ENCODE results near the gene SLC6A13. TPM values are rescaled to one million over a fixed set of nuclear protein-coding genes. Genes with fewer than 3 reads are reported as not detected.

The SLC6A13 gene
- polyA plus RNA-seq, 4 donors, result 46.3 to 58.2 (median 48.7) TPM

Other genes starting within 250 kb of the SLC6A13 start
- 10 to 100 TPM in 1 of 4 donors, 1 to 10 TPM in 3; 5.8 to 11.6 (median 7.8) TPM for gene IQSEC3, start 196.1 kb downstream of the SLC6A13 start, polyA plus RNA-seq (ENCODE audit: insufficient read length in 4 of 4)
- 10 to 100 TPM; 14.0 to 18.5 (median 15.3) TPM for gene SLC6A12, start 48.7 kb downstream of the SLC6A13 start, polyA plus RNA-seq (ENCODE audit: insufficient read length in 4 of 4)
- gene KDM5A, start 126.5 kb upstream of the SLC6A13 start, polyA plus RNA-seq (ENCODE audit: insufficient read length in 4 of 4), result 10 to 100 TPM; 39.1 to 42.6 (median 42.4) TPM
- gene CCDC77, start 138.8 kb upstream of the SLC6A13 start, polyA plus RNA-seq (ENCODE audit: insufficient read length in 4 of 4), result 10 to 100 TPM; 19.9 to 25.7 (median 24.6) TPM
- gene B4GALNT3, start 197.1 kb upstream of the SLC6A13 start, polyA plus RNA-seq (ENCODE audit: insufficient read length in 4 of 4), result 10 to 100 TPM; 14.3 to 16.7 (median 15.7) TPM